ENCODE measurements around the gene BAX. TPM values are rescaled to one million over a fixed set of nuclear protein-coding genes. Genes with fewer than 3 reads are reported as not detected.

Gene BAX
- polyA plus RNA-seq, 1 donor (not counting 4 experiments of a cell fraction or from before 2014, with no cell fraction given), result 113 TPM

GRCh38 chr19:48914181-48914580 lies 40.5 kb upstream of the BAX start:
- no peak for TF ChIP-seq CTCF (optimal IDR thresholded peaks at IDR 0.05 in 1 of 3, IDR thresholded peaks at IDR 0.05 in 1 of 3, conservative IDR thresholded peaks at IDR 0.05 in 1 of 3; ENCODE audit: extremely low read depth in 1 of 3, insufficient read depth in 2 of 3, low read length in 3 of 3)
- Histone ChIP-seq H3K4me2 (ENCODE audit: control insufficient read depth, extremely low read depth, insufficient read depth, low read depth, low read length) (no peak overlapping the region), H3K9me3 (ENCODE audit: control insufficient read depth, low read depth, low read length) (no peaks in the 10 kb centered on the region), H3K79me2 (ENCODE audit: control insufficient read depth, insufficient read depth, low read length) (no peaks in the 10 kb centered on the region), H3K4me1 (ENCODE audit: control insufficient read depth, extremely low read depth, insufficient read depth, low read length) (no peaks in the 10 kb centered on the region), H2AFZ (ENCODE audit: control insufficient read depth, low read length) (no peak overlapping the region), H3K4me3 (ENCODE audit: control insufficient read depth in 2 of 3, extremely low read depth in 1 of 3, insufficient read depth in 2 of 3, low read depth in 1 of 3, low read length in 3 of 3) (no peak overlapping the region), H3K27me3 (ENCODE audit: control insufficient read depth, extremely low read depth, insufficient read depth, low read length) (no peaks in the 10 kb centered on the region), H3K9me1 (ENCODE audit: control insufficient read depth, extremely low read depth, insufficient read depth, low read length) (no peaks in the 10 kb centered on the region), H3K9ac (ENCODE audit: control insufficient read depth, extremely low read depth, insufficient read depth, low read length) (no peak overlapping the region), H4K20me1 (ENCODE audit: control insufficient read depth, extremely low read depth, insufficient read depth, low read length) (no peaks in the 10 kb centered on the region), H3K27ac (ENCODE audit: control insufficient read depth, insufficient read depth, low read length) (no peak overlapping the region), H3K36me3 (ENCODE audit: control insufficient read depth in 2 of 2, extremely low read depth in 1 of 2, insufficient read depth in 2 of 2, low read length in 2 of 2) (peaks cover 26 to 35% of the 10 kb centered on the region in 2 experiments)
- dilution Hi-C loops (cut with MboI; ENCODE audit: extremely low pct_ligation_motif_present, low sequenced_read_pairs), result no loop called here
- DNase-seq (ENCODE audit: low read depth, low spot score) (no peak), FAIRE-seq (no peak)

- TF ChIP-seq EZH2 (IDR thresholded peaks at IDR 0.05; ENCODE audit: low read length) (no peak), CTCF (optimal IDR thresholded peaks at IDR 0.05 in 1 of 3, IDR thresholded peaks at IDR 0.05 in 1 of 3, conservative IDR thresholded peaks at IDR 0.05 in 1 of 3; ENCODE audit: extremely low read depth in 1 of 3, insufficient read depth in 2 of 3, low read length in 3 of 3) (no peak)
- FAIRE-seq (no peak), DNase-seq (ENCODE audit: low read depth, low spot score) (no peak)
- dilution Hi-C loops (cut with MboI; ENCODE audit: extremely low pct_ligation_motif_present, low sequenced_read_pairs), result no loop called here
- Histone ChIP-seq H3K4me1 (ENCODE audit: control insufficient read depth, extremely low read depth, insufficient read depth, low read length) (no peaks in the 10 kb centered on the region), H3K9ac (ENCODE audit: control insufficient read depth, extremely low read depth, insufficient read depth, low read length) (no peak overlapping the region), H3K36me3 (ENCODE audit: control insufficient read depth in 2 of 2, extremely low read depth in 1 of 2, insufficient read depth in 2 of 2, low read length in 2 of 2) (peaks cover 22 to 33% of the 10 kb centered on the region in 2 experiments), H3K4me3 (ENCODE audit: control insufficient read depth in 2 of 3, extremely low read depth in 1 of 3, insufficient read depth in 2 of 3, low read depth in 1 of 3, low read length in 3 of 3) (no peak overlapping the region), H4K20me1 (ENCODE audit: control insufficient read depth, extremely low read depth, insufficient read depth, low read length) (no peaks in the 10 kb centered on the region), H3K4me2 (ENCODE audit: control insufficient read depth, extremely low read depth, insufficient read depth, low read depth, low read length) (no peak overlapping the region), H3K9me1 (ENCODE audit: control insufficient read depth, extremely low read depth, insufficient read depth, low read length) (no peaks in the 10 kb centered on the region), H3K27me3 (ENCODE audit: control insufficient read depth, extremely low read depth, insufficient read depth, low read length) (no peaks in the 10 kb centered on the region), H2AFZ (ENCODE audit: control insufficient read depth, low read length) (no peak overlapping the region), H3K9me3 (ENCODE audit: control insufficient read depth, low read depth, low read length) (no peaks in the 10 kb centered on the region), H3K79me2 (ENCODE audit: control insufficient read depth, insufficient read depth, low read length) (no peaks in the 10 kb centered on the region), H3K27ac (ENCODE audit: control insufficient read depth, insufficient read depth, low read length) (no peak overlapping the region)
Measured at GRCh38 chr19:48915757-48916156, 38.9 kb upstream of the BAX start.

Measured in keratinocyte (primary cell).